HL-60/S4 treated with retinoic acid at 250 ng/mL for 4 days and 3 days (cell line): ENCODE results near the gene CRMP1.
"Not testable (repeated sequence)": the region's sequence is repeated elsewhere in the genome, so short reads cannot be mapped to it uniquely, and the experiment has no call there.

Experiments
- in situ Hi-C: fragments of 300-500 bp; cut with MboI; formaldehyde crosslinking; loops from 2 replicates; pipeline ENCODE4 v1.7.0; 2022; ENCODE audit warnings: low sequenced_read_pairs

Gene CRMP1

GRCh38 chr4:5863461-5864113, 29.3 kb downstream of the CRMP1 start:
- in situ Hi-C loops, result no loop called here

GRCh38 chr4:5858020-5858769, 34.7 kb downstream of the CRMP1 start:
- in situ Hi-C loops, result no loop called here

- in situ Hi-C loops, result no loop called here
Observed at GRCh38 chr4:5857199-5857598, 35.7 kb downstream of the CRMP1 start.

- in situ Hi-C loops, result not testable (repeated sequence)
Observed at GRCh38 chr4:5856362-5856761, 36.5 kb downstream of the CRMP1 start.

GRCh38 chr4:5854929-5855328, 38.0 kb downstream of the CRMP1 start:
- in situ Hi-C loops, result no loop called here

GRCh38 chr4:5852523-5853202, 40.2 kb downstream of the CRMP1 start:
- in situ Hi-C loops, result no loop called here

GRCh38 chr4:5851637-5852301, 41.1 kb downstream of the CRMP1 start:
- in situ Hi-C loops, result no loop called here

GRCh38 chr4:5845035-5845905, 47.6 kb downstream of the CRMP1 start:
- in situ Hi-C loops, result no loop called here

- in situ Hi-C loops, result no loop called here
Observed at GRCh38 chr4:5843573-5844530, 49.0 kb downstream of the CRMP1 start.

GRCh38 chr4:5842456-5842855, 50.4 kb downstream of the CRMP1 start:
- in situ Hi-C loops, result no loop called here

- in situ Hi-C loops, result no loop called here
Observed at GRCh38 chr4:5839751-5840674, 52.9 kb downstream of the CRMP1 start.

- in situ Hi-C loops, result no loop called here
Observed at GRCh38 chr4:5839332-5839731, 53.6 kb downstream of the CRMP1 start.

GRCh38 chr4:5837483-5837882, 55.4 kb downstream of the CRMP1 start:
- in situ Hi-C loops, result not testable (repeated sequence)

- in situ Hi-C loops, result no loop called here
Observed at GRCh38 chr4:5836943-5837342, 55.9 kb downstream of the CRMP1 start.

- in situ Hi-C loops, result no loop called here
Observed at GRCh38 chr4:5828005-5828391, 64.9 kb downstream of the CRMP1 start.

- in situ Hi-C loops, result no loop called here
Observed at GRCh38 chr4:5827108-5828004, 65.5 kb downstream of the CRMP1 start.

- in situ Hi-C loops, result no loop called here
Observed at GRCh38 chr4:5826437-5827107, 66.3 kb downstream of the CRMP1 start.
